OCI-M2 (cell line): Measurements from ENCODE around the gene SUGCT.

ENCODE experiments used
- DNase-seq: peaks from one replicate; lab custom pipeline; 2025; ENCODE audit not compliant: unreplicated experiment; lab: John Stamatoyannopoulos, UW

The SUGCT gene

GRCh38 chr7:40888499-40888898, 753.7 kb downstream of the SUGCT start:
- DNase-seq: no peak

- no peak for DNase-seq
Observed at GRCh38 chr7:40889099-40889498, 754.3 kb downstream of the SUGCT start.

GRCh38 chr7:40889539-40889938, 754.7 kb downstream of the SUGCT start:
- no peak for DNase-seq

- no peak for DNase-seq
Observed at GRCh38 chr7:40890088-40890692, 755.4 kb downstream of the SUGCT start.

GRCh38 chr7:40891232-40891631, 756.4 kb downstream of the SUGCT start:
- DNase-seq: no peak

GRCh38 chr7:40899151-40899550, 764.3 kb downstream of the SUGCT start:
- DNase-seq: no peak

- DNase-seq: no peak
Observed at GRCh38 chr7:40899636-40900507, 765.1 kb downstream of the SUGCT start.

GRCh38 chr7:40903872-40904271, 769.1 kb downstream of the SUGCT start:
- no peak for DNase-seq

GRCh38 chr7:40907286-40907685, 772.5 kb downstream of the SUGCT start:
- DNase-seq: no peak

GRCh38 chr7:40909346-40909980, 774.7 kb downstream of the SUGCT start:
- DNase-seq: no peak
